HG02571 (cell line): ENCODE results near the gene HDAC4.

Experiments used
- ATAC-seq: cut with Tn5 transposase; IDR thresholded peaks from one replicate; pipeline ENCODE4 v1.9.1; 2021; ENCODE audit warnings: mild to moderate bottlenecking, moderate library complexity; ENCODE audit not compliant: unreplicated experiment

Gene HDAC4

GRCh38 chr2:239162141-239162821, 238.5 kb downstream of the HDAC4 start:
- ATAC-seq = no peak

- no peak for ATAC-seq
These were observed 239.1 kb downstream of the HDAC4 start for GRCh38 chr2:239161711-239162140.

DNA sequence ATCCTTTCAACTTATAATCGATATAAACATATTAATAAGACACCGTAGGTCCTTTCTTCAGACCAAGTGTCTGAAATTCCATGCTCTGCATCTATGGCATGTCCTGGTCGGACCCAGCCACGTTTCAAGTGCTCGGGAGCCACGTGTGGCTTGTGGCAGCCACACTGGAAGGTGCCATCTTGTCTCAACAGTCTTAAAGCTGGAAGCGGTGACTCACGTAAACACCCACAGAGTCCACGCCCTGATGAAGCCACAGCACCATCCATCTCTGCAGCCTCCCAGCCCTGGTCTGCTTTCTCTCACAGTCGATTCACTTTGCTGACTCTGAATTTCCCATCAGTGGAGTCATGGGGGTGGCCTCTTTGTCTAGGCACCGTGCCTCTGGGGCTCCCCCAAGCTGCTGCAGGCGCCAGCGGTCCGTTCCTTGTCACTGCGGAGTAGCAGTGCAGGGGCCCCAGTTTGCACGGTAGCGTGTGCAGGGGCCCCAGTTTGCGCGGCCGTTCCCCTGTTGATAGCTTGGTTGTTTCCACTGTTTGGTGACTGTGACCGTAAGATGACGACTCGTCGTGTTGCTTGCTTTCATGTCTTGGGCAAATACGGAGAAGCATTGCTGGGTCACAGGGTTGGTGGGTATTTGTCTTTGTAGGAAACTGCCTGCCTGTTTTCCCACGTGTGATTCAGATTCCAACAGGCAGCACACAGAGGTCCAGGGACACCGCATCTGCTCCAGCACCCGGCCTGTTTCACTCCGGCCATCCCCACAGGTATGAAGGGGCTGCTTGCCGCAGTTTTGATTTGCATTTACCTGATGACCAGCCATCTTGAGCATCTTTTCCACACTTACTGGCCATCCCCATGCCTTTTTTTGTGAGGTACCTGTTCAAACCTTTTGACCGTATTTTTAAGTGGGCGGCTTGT, 240.3 kb downstream of the HDAC4 start:
- no peak for ATAC-seq

GRCh38 chr2:239159476-239159911, 241.3 kb downstream of the HDAC4 start:
- ATAC-seq = no peak

DNA sequence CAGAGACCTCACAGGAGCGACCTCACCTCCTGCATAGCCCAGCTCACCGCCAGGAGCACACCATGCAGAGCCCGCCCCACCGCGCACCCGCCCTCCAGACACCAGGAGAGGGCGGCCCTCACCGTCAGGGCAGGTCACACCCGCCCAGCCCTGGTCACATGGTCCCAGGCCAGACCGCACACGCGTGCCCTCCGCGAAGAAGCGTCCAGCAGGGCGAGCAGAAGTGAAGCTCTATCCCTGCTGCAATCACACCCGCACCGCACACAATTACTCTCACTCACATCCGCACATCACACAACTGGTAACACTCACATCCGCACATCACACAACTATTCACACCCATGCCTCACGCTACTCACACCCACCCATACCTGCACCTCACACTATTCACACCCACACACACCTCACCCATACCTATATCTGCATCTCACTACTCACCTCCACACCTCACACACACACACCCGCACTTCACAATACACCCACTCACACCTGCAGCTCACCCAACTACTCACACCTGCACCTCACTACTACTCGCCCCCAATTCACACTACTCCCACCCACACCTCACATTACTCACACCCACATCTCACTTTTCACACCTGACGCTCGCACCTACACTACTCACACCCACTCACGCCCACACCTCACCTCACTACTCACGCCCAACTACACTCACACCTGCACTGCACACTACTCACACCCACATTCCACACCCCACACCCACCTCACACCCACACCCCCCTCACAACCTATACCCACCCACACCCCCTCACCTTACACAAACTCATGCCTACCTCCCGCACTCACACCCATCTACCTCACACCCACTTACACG, 242.0 kb downstream of the HDAC4 start:
- no peak for ATAC-seq

DNA sequence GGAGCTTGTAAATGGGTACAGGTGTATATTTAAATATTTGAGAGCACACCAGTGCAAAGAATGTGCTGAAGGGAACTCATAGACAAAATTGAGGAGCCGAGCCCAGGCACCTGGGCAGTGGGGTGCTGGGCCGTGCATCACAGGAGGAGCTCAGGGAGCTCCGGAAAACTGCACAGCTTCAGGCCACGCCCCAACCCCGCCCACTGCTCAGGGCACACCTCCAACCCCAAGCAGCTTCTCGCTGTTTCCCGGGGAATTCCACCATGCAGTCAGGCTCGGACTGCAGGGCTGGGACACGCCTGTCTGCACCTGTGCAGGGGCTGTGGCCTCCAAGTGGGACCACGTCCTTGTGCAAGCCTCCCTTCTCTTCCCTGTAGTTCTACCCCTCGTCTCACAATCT, 243.0 kb downstream of the HDAC4 start:
- ATAC-seq = no peak

DNA sequence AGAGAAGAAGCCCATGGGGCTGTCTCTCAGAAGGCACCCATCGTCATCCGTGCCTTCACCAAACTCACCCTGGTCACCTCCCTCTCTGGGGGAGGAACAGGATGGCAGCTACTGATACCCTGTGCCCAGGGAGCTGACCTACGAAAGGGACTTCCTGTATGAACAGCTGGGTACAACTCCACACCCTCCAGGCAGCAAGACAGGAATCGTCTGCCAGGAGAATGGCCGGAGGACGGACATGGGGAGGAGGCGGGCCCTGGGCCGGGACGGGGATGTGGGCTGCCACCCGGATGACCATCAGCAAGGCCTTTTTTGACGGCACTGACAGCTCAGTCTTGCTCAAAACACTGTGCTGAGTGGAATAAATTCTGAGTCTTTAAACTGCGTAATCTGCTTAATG, 243.6 kb downstream of the HDAC4 start:
- no peak for ATAC-seq

- ATAC-seq = no peak
These were observed 244.1 kb downstream of the HDAC4 start for GRCh38 chr2:239156516-239157265.

GRCh38 chr2:239155806-239156480, 244.9 kb downstream of the HDAC4 start:
- no peak for ATAC-seq

DNA sequence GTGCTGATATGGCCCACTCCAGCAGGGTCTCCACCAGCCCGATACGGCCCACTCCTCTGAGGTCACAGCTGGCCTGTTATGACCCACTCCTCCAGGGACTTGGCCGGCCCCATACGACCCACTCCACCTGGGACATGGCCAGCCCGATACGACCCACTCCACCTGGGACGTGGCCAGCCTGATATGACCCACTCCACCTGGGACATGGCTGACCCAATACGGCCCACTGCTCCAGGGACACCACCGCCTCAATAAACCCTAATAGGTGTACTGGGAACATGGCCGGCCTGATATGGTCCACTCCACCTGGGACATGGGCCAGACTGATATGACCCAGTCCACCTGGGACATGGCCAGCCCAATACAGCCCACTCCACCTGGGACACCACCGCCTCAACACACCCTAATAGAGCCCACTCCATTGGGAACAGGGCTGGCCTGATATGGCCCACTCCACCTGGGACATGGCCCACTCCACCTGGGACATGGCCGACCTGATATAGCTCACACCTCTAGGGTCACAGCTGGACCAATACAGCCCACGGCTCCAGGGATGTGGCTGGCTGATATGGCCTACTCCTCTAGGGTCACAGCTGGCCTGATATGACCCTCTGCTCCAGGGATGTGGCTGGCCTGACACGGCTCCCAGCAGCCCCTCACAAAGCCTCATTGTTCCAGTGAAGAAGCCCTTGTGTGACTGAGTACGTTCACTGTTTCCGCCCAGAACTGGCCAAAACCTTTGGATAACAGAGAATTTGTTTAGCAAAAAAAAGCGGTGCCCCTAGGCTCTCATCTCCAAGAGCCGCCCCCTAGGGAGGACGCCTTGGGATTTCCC, 245.6 kb downstream of the HDAC4 start:
- ATAC-seq = no peak

DNA sequence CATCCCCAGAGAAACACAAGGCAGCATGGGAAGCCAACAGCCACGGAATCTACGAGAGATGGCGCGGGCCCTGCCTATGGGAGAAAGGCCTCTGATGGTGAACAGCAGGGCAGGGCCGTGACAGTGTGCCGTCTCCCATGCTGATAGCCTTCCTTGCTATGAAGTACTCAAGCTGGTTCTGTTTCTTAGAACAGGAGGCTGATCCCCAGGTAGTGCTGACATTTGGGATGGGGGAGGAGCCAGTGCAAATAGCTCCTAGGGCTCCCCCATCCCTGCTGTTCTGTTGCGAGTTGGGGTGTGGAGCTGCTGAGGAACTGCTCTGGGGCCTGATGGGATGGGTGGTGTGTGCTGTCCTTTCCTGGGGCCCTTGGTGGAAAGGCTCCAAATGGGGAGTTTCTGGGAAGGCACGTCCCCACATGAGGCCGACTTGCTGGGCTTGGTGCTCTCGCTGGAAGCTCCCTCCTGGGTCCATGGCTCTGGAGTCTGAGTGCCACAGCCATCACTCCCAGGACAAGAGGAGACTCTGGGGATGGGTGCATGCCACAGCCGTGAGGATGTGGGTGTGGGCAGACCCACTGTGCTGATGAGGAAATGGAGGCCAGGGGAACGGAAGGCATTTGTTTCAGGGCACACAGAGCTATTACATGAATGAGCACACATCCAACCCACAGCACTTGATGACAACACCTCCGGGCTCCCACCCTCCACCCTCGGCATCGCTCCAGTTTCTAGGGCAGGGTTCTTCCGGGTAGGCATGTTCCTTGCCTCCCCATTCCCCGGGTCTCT, 246.8 kb downstream of the HDAC4 start:
- ATAC-seq = no peak

DNA sequence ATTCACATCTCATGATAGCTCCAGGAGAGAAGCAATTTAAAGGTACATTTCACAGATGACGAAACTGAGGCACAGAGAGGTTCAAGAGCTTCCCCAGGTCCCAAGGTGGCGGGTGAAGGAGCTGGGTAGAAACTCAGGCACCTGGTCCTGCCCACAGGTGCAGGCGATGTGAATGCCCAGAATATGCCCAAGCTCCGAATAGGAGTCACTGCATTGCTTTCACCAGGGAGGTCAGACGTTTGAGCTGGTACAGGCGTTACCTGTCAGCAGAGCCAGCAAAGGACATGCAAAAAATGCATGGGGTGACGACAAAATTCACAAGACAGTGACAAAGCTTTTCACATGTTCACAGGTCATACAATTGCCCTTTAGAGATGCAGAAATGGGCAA, 247.9 kb downstream of the HDAC4 start:
- no peak for ATAC-seq

DNA sequence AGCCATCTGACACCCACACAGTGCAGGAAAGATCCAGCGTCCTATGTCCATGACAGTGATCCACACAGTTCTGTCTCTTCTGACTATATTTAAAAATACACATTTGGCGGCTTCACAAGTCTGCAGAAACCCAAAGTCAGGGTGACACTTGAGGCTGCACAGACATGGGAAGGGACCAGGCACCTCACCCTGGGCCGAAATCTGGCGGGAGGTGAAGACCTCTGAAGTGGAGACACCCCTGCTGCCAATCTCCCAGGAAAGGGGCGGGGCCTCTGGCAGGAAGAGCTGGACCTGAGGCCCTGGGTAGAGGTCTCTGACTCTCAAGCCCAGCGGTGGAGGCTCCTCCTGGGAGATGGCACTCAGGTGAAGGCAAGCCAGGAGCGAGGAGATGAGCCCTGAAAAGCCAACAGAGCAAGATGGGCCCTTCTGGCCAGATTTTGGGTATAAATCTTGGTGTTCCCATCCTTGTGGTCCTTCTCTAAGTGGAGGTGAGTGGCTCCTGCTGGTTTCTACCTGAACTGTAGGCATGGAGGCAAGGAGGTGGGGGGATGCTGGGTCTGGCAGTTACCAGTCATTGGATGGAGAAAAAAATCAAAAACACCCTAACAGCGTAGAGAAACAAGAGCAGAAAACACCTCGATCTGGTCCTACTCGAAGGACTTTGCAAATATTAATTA, 248.4 kb downstream of the HDAC4 start:
- no peak for ATAC-seq

GRCh38 chr2:239151201-239152131, 249.4 kb downstream of the HDAC4 start:
- ATAC-seq = no peak

DNA sequence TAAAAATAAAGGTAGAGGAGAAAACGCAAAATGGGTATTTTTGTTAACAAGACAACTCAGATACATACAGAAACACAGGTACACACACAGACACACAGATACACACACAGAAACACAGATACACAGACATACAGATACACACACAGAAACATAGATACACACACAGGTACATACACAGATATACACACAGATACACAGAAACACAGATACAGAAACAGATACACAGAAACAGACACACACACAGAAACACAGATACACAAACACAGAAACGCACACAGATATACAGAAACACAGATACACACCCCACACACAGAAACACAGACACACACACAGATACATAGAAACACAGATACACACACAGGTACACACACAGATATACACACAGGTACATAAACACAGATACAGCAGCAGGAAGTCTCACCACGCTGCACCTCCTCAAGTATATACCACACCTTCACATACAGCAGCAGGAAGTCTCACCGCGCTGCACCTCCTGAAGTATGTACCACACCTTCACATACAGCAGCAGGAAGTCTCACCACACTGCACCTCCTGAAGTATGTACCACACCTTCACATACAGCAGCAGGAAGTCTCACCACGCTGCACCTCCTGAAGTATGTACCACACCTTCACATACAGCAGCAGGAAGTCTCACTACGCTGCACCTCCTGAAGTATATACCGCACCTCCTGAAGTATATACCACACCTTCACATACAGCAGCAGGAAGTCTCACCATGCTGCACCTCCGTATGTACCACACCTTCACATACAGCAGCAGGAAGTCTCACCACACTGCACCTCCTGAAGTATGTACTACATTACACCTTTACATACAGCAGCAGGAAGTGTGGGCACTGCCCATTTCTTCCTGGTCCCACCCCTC, 250.5 kb downstream of the HDAC4 start:
- no peak for ATAC-seq

DNA sequence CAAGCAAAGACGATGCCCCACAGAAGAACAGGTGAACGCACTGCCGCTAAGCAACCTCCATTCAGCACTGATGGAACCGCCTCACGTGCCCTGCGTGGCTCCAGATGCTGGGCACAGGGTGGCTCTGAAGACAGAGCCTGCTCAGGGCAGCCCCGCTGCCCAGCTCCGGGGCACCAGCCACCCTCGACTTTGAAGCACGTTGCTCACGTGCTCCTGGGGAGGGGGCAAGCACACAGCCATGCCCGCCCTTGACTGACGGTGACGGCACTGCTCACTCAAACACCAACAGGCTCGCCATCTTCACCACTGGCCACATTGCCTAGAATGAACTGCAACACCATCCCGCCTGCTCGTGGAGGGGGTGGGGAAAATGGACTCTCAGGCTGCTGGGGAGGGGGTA, 251.3 kb downstream of the HDAC4 start:
- ATAC-seq = no peak
